OCI-LY7 (cell line): ENCODE results near the gene IL1RAPL2. TPM values are rescaled to one million over a fixed set of nuclear protein-coding genes. Genes with fewer than 3 reads are reported as not detected.

Experiments
- BruUV-seq: library from RNA; stranded (reverse); fragments of 400-500 nt; replicated peaks from 2 replicates; lab custom pipeline; 2021; lab: Mats Ljungman, UMichigan
- CTCF ChIA-PET: fragments of 300-600 bp; sonication (Branson Sonifier 250); formaldehyde crosslinking; loops from one replicate; lab custom pipeline; 2022; ENCODE audit warnings: antibody characterized with exemption; ENCODE audit not compliant: unreplicated experiment; lab: Charles Lee
- POLR2A ChIA-PET: fragments of 300-600 bp; sonication (Branson Sonifier 250); formaldehyde crosslinking; loops from one replicate; lab custom pipeline; 2022; ENCODE audit warnings: antibody characterized with exemption; lab: Charles Lee
- DNase-seq: peaks from one replicate; pipeline ENCODE4 v3.0.0-alpha.2; 2015; ENCODE audit warnings: low spot score
- H2AFZ ChIP-seq: fragments of 200-600 bp; sonication (generic), shearing (Covaris generic); 2 replicates; pipeline ENCODE4 v1.6.1; 2014; ENCODE audit warnings: mild to moderate bottlenecking, antibody characterized with exemption, low read length, moderate library complexity
- H3K27ac ChIP-seq: fragments of 200-600 bp; sonication (generic); 2 replicates; pipeline ENCODE4 v1.5.1; 2014; ENCODE audit warnings: mixed run types, low read depth, mild to moderate bottlenecking, moderate library complexity, low read length, inconsistent platforms; ENCODE audit not compliant: poor library complexity, severe bottlenecking
- H3K36me3 ChIP-seq: fragments of 200-600 bp; sonication (generic); 2 replicates; pipeline ENCODE4 v1.6.1; 2014; ENCODE audit warnings: mild to moderate bottlenecking, antibody characterized with exemption, low read length, moderate library complexity, mixed read lengths; ENCODE audit not compliant: insufficient read depth
- H3K4me1 ChIP-seq: fragments of 200-600 bp; sonication (generic); 2 replicates; pipeline ENCODE4 v1.5.1; 2014; ENCODE audit warnings: mild to moderate bottlenecking, low read length; ENCODE audit not compliant: insufficient read depth, poor library complexity, severe bottlenecking
- H3K4me2 ChIP-seq: fragments of 200-600 bp; sonication (generic); 2 replicates; pipeline ENCODE4 v1.6.1; 2014; ENCODE audit warnings: mild to moderate bottlenecking, low read length
- H3K4me3 ChIP-seq: fragments of 200-600 bp; sonication (generic); 2 replicates; pipeline ENCODE4 v1.5.1; 2014; ENCODE audit warnings: mild to moderate bottlenecking, low read depth, low read length; ENCODE audit not compliant: poor library complexity, severe bottlenecking
- H3K79me2 ChIP-seq: fragments of 200-600 bp; sonication (generic); 2 replicates; pipeline ENCODE4 v1.6.1; 2016; ENCODE audit warnings: low read depth, mild to moderate bottlenecking, low read length, moderate library complexity, mixed read lengths; ENCODE audit not compliant: insufficient read depth
- H3K9me2 ChIP-seq: fragments of 200-600 bp; sonication (generic); 2 replicates; pipeline ENCODE4 v1.6.1; 2016; ENCODE audit warnings: mild to moderate bottlenecking, low read length, mixed read lengths; ENCODE audit not compliant: insufficient read depth
- H3K9me3 ChIP-seq: fragments of 200-600 bp; sonication (generic); 2 replicates; pipeline ENCODE4 v1.6.1; 2014; ENCODE audit warnings: mild to moderate bottlenecking, mixed run types, low read length, mixed read lengths
- H4K20me1 ChIP-seq: fragments of 200-600 bp; sonication (generic); 2 replicates; pipeline ENCODE4 v1.6.1; 2014; ENCODE audit warnings: mild to moderate bottlenecking, antibody characterized with exemption, low read length, moderate library complexity, mixed read lengths; ENCODE audit not compliant: insufficient read depth
- EZH2phosphoT487 ChIP-seq: fragments of 200-600 bp; sonication (generic); IDR thresholded peaks from 2 replicates; pipeline ENCODE4 v1.6.1; 2018; ENCODE audit warnings: low read depth, borderline replicate concordance, mild to moderate bottlenecking, mixed run types, antibody characterized with exemption, low read length, moderate library complexity, mixed read lengths
- intact Hi-C: fragments of 100-400 bp; cut with micrococcal nuclease; formaldehyde crosslinking; loops from one replicate; pipeline ENCODE4 v1.10.0; 2022; ENCODE audit not compliant: unreplicated experiment
- total RNA-seq, 2 experiments: library from RNA; depleted of rRNA in 1 of 2; stranded (reverse); fragments of >200 nt in 1 of 2; shearing (Covaris generic) in 1 of 2; gene quantifications; 2 replicates each; pipeline ENCODE4 v1.2.3, GENCODE V29; 2014 to 2022
- TF ChIP-seq, protein P1 (sequence below): fragments of 200-600 bp; sonication (generic); conservative IDR thresholded peaks from 2 replicates; pipeline ENCODE4 v1.5.1; 2014; ENCODE audit warnings: mild to moderate bottlenecking, antibody characterized with exemption, low read length, moderate library complexity, mixed read lengths

IL1RAPL2 gene
- total RNA-seq, 2 experiments from 2014 or later, result not detected

- BruUV-seq, result no TSS peak
- no peaks in the 10 kb centered on the region for H3K4me1 ChIP-seq
- intact Hi-C loops, result no loop called here
Measured at GRCh38 chrX:105375816-105376215, 809.8 kb downstream of the IL1RAPL2 start.

GRCh38 chrX:105424729-105425128 lies 858.7 kb downstream of the IL1RAPL2 start:
- POLR2A ChIA-PET, result no interaction called here
- H3K4me1 ChIP-seq, result no peaks in the 10 kb centered on the region
- H4K20me1 ChIP-seq, result no peaks in the 10 kb centered on the region
- TF ChIP-seq, protein P1, sequence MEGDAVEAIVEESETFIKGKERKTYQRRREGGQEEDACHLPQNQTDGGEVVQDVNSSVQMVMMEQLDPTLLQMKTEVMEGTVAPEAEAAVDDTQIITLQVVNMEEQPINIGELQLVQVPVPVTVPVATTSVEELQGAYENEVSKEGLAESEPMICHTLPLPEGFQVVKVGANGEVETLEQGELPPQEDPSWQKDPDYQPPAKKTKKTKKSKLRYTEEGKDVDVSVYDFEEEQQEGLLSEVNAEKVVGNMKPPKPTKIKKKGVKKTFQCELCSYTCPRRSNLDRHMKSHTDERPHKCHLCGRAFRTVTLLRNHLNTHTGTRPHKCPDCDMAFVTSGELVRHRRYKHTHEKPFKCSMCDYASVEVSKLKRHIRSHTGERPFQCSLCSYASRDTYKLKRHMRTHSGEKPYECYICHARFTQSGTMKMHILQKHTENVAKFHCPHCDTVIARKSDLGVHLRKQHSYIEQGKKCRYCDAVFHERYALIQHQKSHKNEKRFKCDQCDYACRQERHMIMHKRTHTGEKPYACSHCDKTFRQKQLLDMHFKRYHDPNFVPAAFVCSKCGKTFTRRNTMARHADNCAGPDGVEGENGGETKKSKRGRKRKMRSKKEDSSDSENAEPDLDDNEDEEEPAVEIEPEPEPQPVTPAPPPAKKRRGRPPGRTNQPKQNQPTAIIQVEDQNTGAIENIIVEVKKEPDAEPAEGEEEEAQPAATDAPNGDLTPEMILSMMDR, result no peak
- no peak for TF ChIP-seq EZH2phosphoT487
- intact Hi-C loops, result no loop called here
- BruUV-seq, result no TSS peak
- CTCF ChIA-PET, result no interaction called here
- no peaks in the 10 kb centered on the region for H3K9me2 ChIP-seq
- H3K27ac ChIP-seq, result no peak overlapping the region
- H2AFZ ChIP-seq, result no peak overlapping the region
- H3K4me2 ChIP-seq, result no peak overlapping the region
- no peaks in the 10 kb centered on the region for H3K9me3 ChIP-seq
- H3K36me3 ChIP-seq, result no peaks in the 10 kb centered on the region
- H3K79me2 ChIP-seq, result no peaks in the 10 kb centered on the region
- no peak for DNase-seq
- no peak overlapping the region for H3K4me3 ChIP-seq

More at GRCh38 chrX:105375816-105376215, 809.8 kb downstream of the IL1RAPL2 start:
- DNase-seq, result no peak
- no peak overlapping the region for H2AFZ ChIP-seq
- ChIA-PET POLR2A (no interaction called here), CTCF (no interaction called here)
- no peaks in the 10 kb centered on the region for H3K79me2 ChIP-seq
- no peaks in the 10 kb centered on the region for H3K9me2 ChIP-seq
- no peaks in the 10 kb centered on the region for H3K36me3 ChIP-seq
- no peak overlapping the region for H3K4me3 ChIP-seq
- H3K4me2 ChIP-seq, result no peak overlapping the region
- no peak overlapping the region for H3K27ac ChIP-seq
- TF ChIP-seq, protein P1, result no peak
- H3K9me3 ChIP-seq, result no peaks in the 10 kb centered on the region
- H4K20me1 ChIP-seq, result no peaks in the 10 kb centered on the region

DNA sequence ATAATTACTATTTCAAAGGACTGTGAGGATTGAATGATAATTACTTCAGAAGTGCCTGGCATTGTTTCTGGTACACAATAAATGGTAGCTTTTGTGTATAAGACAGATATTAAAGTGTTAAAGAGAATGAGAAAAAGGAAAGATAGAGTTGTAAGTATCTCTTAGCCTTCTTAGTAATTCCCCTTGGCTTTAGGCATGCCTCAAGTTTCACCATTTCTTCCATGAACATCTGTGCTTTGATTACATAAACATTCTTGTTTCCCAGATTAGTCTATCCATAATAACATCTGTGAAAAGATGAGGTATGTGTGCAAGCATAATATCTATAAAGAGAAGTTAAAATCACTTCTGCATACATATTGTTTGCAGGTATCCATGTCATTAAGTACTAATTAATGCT lies 885.4 kb downstream of the IL1RAPL2 start:
- BruUV-seq, result no TSS peak
- DNase-seq, result no peak
- TF ChIP-seq EZH2phosphoT487, result no peak
- TF ChIP-seq, protein P1, result no peak
- Histone ChIP-seq H2AFZ (no peak overlapping the region), H4K20me1 (no peaks in the 10 kb centered on the region), H3K4me3 (no peak overlapping the region), H3K4me2 (no peak overlapping the region), H3K4me1 (no peaks in the 10 kb centered on the region), H3K9me3 (no peaks in the 10 kb centered on the region), H3K27ac (no peak overlapping the region), H3K36me3 (no peaks in the 10 kb centered on the region), H3K9me2 (no peaks in the 10 kb centered on the region), H3K79me2 (no peaks in the 10 kb centered on the region)
- ChIA-PET POLR2A (no interaction called here), CTCF (no interaction called here)
- intact Hi-C loops, result no loop called here
